Renal cortical epithelial cell (primary cell): ENCODE data around the gene CTDSP2. TPM values are rescaled to one million over a fixed set of nuclear protein-coding genes. Genes with fewer than 3 reads are reported as not detected.
"Not testable (repeated sequence)": the region's sequence is repeated elsewhere in the genome, so short reads cannot be mapped to it uniquely, and the experiment has no call there.

Experiments
- DNase-seq: peaks from one replicate; pipeline ENCODE4 v3.0.0-alpha.2; 2011; ENCODE audit warnings: low read depth
- total RNA-seq: library from RNA; depleted of rRNA; stranded (reverse); fragments of >200 nt; gene quantifications from 2 replicates; pipeline ENCODE4 v1.2.3, GENCODE V29; 2014

Gene CTDSP2, protein sequence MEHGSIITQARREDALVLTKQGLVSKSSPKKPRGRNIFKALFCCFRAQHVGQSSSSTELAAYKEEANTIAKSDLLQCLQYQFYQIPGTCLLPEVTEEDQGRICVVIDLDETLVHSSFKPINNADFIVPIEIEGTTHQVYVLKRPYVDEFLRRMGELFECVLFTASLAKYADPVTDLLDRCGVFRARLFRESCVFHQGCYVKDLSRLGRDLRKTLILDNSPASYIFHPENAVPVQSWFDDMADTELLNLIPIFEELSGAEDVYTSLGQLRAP
- 16.3 and 81.9 TPM in 2 replicates for total RNA-seq

DNA sequence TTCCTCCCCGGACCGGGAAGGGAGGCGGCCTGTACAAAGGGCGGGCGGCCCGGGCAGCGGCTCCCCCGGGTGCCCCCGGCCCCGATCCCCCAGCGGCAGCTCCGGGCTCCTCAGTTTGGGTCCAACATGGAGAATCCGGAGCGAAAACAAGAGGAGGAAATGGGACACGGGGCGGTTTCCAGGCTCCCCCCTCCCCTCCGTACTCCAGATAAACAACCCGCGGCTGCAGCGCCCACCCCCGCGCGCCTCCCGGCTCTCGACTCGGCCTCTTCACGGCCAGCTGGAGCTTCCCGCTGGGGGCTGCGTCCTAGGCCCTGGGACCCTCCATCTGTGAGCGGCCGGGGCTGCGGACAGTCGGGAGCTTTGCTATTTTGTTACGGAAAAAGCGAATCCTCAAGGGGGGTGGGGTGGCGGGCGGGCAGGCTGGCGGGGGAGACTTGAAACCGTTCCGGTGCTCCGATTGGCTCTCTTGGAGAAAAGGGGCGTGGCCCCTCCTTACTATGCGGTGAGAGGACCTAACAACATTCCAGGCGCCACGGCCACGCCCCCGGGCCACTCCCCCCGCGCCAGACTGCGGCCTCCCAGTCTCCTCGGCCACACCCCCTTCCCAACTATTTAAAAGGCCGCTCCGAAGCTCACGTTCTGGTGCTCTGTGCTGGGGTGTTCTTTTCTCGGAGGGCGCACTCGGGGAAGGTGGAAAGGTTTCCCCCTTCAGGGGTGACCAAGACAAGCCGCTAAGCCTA, at the start of gene CTDSP2:
CTDSP2 (minus strand) TSS at position 153 of the 743 bp plus-strand sequence. CDS start 294 bp downstream, outside the sequence.
- DNase-seq = peak; percentile 93

GRCh38 chr12:57896115-57896433, 49.5 kb upstream of the CTDSP2 start:
- no peak for DNase-seq

DNA sequence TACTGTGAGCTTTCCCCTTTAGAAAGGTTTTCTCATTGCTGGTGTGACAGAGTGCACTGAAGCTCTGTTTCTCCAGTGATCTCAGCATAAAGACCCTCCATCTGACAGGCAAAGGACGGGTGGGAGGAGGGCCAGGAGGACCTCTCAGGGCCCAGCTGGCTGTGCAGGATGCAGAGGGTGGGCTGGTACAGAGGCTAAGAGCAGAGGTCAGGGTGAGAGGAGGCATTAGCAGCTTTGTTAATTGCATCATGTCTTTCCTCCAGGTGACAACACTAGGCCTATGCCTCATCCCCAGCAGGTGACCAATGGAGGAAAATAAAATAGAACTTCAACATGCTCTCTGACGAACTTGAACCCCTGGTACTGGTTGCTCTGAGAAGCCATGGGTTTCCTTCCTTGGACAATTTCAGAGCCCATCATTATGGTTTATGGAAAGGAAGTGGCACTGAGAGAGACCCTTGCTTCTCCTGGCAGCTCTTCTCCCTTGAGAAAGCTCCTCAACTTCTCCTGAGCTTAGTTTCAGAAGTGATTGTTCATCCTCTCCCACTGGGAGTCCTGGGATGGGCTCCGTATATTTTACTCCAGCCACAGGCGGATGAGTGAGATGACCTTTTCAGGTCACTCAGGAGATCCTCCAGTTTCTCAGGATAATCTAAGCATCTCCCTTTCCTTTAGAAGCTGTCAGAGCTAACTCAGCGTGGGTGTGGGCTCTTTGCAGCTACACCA, 49.0 kb upstream of the CTDSP2 start:
- no peak for DNase-seq

DNA sequence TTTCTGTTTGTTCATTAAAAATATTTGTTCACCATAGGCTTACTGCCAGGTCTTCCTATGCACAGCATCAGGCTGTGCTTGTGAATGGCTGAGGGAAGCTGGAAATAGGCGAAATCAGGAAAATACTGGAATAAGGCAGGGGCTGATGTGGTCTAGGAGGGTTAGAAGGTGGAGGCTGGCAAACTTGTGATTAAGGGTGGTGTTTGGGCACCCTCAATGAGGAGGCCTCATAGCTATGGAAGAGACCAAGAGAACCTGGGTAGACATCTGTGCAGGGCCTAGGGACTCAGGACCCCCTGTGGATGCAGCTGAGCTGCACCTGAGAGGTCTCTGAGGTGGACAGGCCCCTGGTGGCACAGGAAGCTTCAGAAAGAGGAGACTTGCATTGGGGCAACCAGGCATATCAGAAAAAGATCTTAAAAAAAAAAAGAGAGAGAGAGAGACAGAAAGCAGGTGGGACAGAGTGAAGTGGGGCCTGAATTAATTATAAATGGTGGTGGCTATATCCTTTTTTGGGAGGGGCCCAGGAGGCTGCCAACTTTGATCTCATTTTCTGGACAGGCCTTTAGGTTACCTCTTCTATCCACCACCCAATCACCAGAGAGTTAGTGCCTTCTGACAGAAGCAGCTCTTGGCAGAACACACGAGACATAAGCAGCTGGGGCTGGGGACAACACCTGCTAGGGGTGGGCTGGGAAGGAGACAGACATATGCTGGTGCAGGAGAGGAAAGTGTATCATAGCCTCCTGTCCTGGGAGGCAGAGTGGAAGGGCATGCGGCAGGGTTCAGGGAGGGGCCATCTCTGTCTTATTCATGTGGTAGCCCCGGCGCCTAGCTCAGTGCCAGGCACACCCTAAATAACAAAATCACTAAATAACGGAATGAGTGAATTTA, 48.1 kb upstream of the CTDSP2 start:
- no peak for DNase-seq

DNA sequence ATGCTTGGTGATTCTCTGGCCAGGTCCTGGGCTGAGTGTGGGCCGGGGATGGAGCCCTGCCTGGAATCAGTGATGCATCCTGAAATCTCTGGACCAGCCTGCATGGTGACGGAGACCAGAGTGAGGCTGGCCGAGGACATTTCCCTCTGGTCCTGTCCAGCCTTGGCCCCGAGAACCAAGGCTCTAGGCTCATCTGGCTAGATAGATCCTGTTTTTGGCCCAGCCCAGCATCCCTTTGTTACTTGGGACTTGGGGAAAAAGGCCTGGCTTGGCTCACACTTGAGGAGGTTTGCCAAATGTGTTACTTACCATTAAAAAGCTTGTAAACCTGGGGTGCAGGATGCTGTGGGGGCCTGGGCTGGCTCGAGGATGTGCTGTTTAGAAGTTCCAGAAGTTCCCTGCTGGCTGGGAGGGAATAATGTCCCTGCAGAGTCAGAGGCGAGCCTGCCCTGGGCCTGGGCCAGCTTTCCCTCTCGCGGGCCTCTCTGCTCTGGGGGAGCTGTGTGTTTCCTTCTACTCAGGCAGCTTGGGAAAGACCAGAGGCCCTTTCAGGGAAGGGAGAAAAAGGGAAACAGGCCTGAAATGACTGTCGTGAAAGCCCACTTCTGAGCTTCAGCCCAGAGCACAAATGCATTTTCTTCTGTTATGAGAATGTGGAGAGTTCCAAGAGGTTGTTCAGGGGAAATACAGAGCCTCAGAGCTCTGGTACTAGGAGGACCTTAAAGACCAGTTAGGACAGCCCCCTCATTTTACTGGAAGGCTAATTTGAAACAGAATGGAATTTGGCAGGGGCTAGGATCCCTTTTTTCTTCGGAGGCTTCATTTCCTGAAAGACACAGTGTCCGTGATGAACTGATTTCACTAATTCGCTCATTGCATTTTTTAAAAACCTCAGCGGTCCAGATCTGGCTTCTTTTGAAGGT, 47.2 kb upstream of the CTDSP2 start:
- DNase-seq = peak; percentile 72

- DNase-seq = no peak
These were observed 45.9 kb upstream of the CTDSP2 start for GRCh38 chr12:57892232-57892972.

GRCh38 chr12:57891542-57892228, 45.2 kb upstream of the CTDSP2 start:
- DNase-seq = no peak

DNA sequence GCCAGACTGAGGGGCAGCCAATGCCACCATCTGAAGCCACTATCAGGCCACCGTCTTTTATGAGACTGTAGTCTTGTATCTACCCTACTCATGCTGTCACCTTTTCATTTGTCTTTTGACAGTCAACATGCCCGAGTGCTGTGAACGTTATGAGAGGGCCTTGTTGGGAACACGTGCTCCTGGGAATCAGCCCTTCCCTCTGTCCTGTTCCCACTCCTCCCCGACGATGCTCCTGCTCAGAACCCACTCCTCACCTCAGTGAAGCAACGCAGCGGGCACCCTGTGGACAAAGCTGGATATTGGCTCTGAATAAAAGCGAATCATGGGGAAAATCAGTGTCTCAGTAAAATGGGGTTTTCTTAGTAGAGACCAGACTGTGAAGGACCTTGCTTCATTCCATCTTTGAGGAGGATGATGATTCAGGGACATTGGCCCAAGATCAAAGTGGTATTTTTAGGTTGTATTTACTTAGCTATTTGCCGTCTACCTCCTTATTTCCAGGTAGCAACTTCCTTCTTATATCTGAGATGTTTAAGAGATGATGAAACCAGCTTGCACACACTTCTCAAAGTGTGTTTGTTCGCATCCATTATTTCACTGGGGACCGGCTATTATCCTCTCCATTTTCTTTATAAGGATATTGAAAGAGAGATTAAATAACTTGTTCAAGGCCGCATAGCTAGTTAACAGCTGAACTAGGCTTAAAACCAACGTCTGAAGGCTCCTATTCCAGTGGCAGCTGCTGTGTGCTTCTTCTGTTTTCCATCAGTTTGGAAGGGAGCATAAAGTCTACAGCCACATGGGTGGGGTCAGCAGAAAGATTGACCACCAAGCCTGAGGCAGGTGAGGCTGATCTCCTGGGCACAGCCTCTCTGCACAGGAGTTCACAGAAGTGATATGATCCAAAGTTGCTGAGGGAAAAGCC, 43.9 kb upstream of the CTDSP2 start:
- peak; percentile 35 for DNase-seq

GRCh38 chr12:57889500-57889989, 43.0 kb upstream of the CTDSP2 start:
- no peak for DNase-seq

DNA sequence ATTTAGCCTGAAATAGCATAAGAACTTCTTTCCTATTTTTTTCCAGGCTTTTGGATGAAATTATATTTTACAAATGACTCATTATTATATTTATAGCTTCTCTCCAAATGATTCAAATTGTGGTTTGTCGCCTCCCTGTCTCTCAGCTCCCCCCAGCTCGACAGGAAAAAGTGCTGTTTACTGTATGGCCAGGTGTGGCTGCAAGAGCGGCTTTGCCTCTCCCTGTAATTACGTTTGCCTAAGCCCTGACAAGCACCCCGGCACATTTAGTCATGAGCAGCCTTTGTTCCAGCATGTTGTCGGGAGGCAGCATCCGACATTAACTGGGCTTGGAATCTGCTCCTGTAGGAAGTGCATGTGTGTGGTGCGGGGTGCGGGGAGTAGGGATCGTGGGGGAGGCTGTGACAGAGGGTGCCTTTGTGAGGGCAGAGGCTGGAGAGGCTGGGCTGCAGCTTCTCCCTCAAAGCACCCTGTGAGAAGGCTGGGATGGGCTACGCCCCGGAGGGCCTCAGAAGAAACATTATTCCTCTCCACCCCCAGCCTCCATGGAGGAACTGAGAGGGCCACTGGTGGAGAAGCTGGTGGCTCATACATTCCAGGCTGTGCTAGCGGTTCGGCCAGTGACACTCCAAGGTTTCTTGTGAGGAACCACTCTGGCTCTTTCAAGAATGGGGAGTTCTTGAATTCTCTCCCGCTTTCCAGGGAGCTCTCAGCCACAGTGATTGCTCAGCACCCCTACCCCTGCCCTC, 42.1 kb upstream of the CTDSP2 start:
- peak; percentile 44 for DNase-seq

DNA sequence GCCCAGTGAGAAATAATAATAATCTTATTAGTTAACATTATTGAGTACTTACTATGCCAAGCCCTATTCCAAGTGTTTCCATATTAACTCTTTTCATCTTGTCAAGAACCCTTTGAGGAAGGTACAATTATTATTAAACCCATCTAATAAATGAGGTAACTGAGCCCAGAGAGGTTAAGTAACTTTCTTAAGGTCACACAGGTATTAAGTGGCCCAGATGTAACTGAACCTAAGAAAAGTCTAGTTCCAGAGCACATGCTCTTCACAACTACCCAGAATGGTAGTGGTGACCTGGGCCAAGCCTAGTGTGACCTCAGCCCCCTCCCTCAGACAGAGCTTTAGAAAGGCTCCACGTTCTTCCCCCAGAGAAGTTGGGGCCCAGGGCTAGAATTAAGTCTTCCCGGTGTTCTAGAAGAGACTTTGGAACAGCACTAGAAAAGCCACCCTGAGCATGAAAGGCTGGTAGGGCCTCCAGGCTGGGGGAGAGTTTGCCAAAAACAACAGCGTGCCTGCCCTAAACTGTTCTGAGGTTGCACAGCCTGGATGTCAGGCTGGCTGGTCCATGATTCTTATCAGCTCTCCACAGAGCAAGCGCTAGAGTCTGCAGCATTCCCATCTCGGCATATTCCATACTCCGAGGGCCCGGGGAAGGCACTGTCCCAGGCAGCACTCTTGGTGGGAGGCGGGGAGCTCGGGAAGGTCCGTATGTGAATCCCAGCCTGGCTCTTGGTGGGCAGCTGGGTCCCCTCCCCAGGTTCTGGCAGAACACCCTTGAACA, 41.3 kb upstream of the CTDSP2 start:
- no peak for DNase-seq

DNA sequence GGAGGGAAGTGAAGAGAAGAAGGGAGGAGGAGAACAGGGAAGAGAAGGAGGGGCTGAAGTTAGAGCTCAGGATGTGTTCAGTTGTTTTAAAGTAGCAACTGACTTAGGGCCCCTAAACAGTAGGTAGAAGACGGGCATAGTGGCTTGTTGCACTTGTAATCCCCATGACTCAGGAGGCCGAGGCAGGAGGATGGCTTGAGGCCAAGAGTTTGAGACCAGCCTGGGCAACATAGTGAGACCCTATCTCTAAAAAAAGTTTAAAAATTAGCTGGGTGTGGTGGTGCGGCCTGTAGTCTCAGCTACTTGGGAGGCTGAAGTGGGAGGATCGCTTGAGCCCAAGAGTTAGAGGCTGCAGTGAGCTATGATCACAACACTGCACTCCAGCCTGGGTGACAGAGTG, 40.4 kb upstream of the CTDSP2 start:
- not testable (repeated sequence) for DNase-seq

- DNase-seq = no peak
These were observed 40.0 kb upstream of the CTDSP2 start for GRCh38 chr12:57886542-57886941.

DNA sequence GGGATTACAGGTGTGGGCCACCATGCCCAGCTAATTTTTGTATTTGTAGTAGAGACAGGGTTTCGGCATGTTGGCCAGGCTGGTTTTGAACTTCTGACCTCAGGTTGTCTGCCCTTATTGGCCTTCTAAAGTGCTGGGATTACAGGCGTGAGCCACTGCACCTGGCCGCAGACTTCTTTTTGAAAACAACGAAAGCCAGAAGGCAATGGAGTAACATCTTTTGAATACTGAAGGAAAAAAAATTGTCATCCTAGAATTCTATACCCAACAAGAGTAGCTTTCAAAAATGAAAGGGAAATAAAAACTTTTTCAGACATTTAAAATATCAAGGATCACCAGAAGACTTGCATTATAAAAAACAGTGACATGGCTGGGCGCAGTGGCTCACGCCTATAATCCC, 38.7 kb upstream of the CTDSP2 start:
- DNase-seq = no peak

DNA sequence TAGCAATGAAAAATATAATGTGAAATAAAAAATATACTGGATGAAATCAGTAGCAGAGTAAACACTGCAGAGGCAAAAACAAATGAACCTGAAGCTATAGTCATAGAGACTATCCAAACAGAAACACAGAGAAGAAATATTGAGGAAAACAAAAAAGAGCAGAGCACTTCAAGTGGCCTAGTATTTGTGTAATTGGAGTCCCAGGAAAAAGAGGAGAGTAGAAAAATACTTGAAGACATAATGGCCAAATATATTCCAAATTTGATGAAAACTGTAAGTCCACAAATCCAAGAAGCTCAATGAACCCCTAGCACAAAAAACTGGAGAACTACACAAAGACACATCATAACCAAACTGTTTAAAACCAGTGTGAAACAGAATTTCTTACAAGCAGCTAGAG, 37.2 kb upstream of the CTDSP2 start:
- DNase-seq = no peak

DNA sequence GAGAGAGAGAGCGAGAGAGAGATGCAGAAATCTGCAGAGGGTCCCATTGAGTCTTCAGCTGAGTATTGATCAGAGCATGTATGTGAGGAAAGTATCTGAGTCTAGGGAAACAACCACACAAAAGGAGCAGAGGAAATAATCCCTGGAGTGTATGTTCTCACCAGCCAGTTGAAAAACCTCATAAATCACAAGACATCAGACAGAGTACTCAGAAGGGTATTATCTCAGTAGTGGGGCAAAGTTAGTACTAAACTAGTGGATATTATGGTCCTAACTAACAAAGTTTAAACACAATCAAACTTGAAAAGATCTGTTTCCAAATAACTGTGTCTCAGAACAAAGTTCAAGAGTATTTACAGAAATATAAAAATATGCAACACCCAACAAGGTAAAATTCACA, 36.5 kb upstream of the CTDSP2 start:
- DNase-seq = no peak

DNA sequence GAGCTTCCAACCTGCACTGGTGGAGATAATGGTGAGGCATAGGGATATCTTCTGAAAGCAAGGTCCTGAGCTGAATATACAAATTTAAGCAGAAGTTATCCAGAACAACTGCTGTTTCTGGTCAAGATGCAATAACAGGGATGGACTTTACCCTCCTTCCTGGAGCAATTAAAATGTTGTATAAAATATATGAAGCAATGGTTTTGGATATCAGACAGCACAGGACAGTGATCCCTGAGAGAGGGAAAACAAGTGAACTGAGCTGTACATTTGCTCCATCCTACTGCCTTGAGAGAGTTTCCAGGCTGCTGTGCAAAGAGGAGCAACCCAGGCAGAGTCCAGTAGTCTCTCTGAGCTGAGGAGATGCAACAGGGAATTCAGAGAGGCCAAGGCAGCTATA, 36.0 kb upstream of the CTDSP2 start:
- DNase-seq = no peak
